Activated CD8-positive, alpha-beta T cell treated with anti-CD3 and anti-CD28 coated beads for 36 hours (primary cell): ENCODE data around the gene RGP1. TPM values are rescaled to one million over a fixed set of nuclear protein-coding genes. Genes with fewer than 3 reads are reported as not detected.
A peak's percentile ranks its signal among the peaks of the same experiment; 100 is the strongest.

Experiments used
- ATAC-seq: fragments of 200-7000 bp; cut with Tn5 transposase; one replicate; pipeline ENCODE4 v1.10.0; 2021; ENCODE audit warnings: mild to moderate bottlenecking, moderate library complexity
- CTCF ChIA-PET: fragments of 350-600 bp; sonication (Branson Sonifier 250); formaldehyde crosslinking; loops from one replicate; lab custom pipeline; 2021; ENCODE audit warnings: antibody characterized with exemption; lab: Charles Lee
- POLR2A ChIA-PET: fragments of 350-600 bp; sonication (Branson Sonifier 250); formaldehyde crosslinking; loops from one replicate; lab custom pipeline; 2021; ENCODE audit warnings: antibody characterized with exemption; lab: Charles Lee
- DNase-seq: peaks from one replicate; pipeline ENCODE4 v3.0.0-alpha.2; 2020
- H3K27ac Mint-ChIP-seq: one replicate; pipeline ENCODE4 v1.8.0; 2021; ENCODE audit warnings: mild to moderate bottlenecking, mixed read lengths
- H3K27me3 Mint-ChIP-seq: one replicate; pipeline ENCODE4 v1.8.0; 2021; ENCODE audit warnings: mixed read lengths
- H3K36me3 Mint-ChIP-seq: one replicate; pipeline ENCODE4 v1.8.0; 2021; ENCODE audit warnings: low read depth, mixed read lengths
- H3K4me1 Mint-ChIP-seq: one replicate; pipeline ENCODE4 v1.8.0; 2021; ENCODE audit warnings: low read depth, mixed read lengths
- H3K4me3 Mint-ChIP-seq: one replicate; pipeline ENCODE4 v1.8.0; 2021; ENCODE audit warnings: mild to moderate bottlenecking, moderate library complexity, mixed read lengths
- H3K9me3 Mint-ChIP-seq: one replicate; pipeline ENCODE4 v1.8.0; 2021; ENCODE audit warnings: mixed read lengths
- CTCF ChIP-seq: fragments of 200-600 bp; IDR thresholded peaks from one replicate; pipeline ENCODE4 v1.8.0; 2022; ENCODE audit warnings: antibody characterized with exemption, mild to moderate bottlenecking
- intact Hi-C: fragments of 100-400 bp; cut with micrococcal nuclease; formaldehyde crosslinking; loops from one replicate; pipeline ENCODE4 v1.10.0; 2022
- total RNA-seq, 2 experiments: library from RNA; stranded (reverse); gene quantifications; one replicate each; pipeline ENCODE4 v1.2.3, GENCODE V29; 2021

RGP1 gene
- total RNA-seq, 2 experiments from 2014 or later = 13.0 to 14.8 TPM

- POLR2A ChIA-PET = no interaction called here
- CTCF ChIA-PET = interaction anchor here (1.7 to 1.9 kb wide), 2 partner anchors 9 to 101 kb away, joined by 7 to 10 read pairs; no protein-coding TSS in a partner anchor
- DNase-seq (no peak), ATAC-seq (no peak)
- TF ChIP-seq CTCF = no peak
- H3K36me3 Mint-ChIP-seq = peaks cover 23% of the 10 kb centered on the region
- no peak overlapping the region for H3K27ac Mint-ChIP-seq
- H3K4me3 Mint-ChIP-seq = no peak overlapping the region
- intact Hi-C loops = no loop called here
- peaks cover under 1% of the 10 kb centered on the region for H3K4me1 Mint-ChIP-seq
- no peaks in the 10 kb centered on the region for H3K27me3 Mint-ChIP-seq
- no peaks in the 10 kb centered on the region for H3K9me3 Mint-ChIP-seq
Observed at GRCh38 chr9:35781066-35781465, 32.0 kb downstream of the RGP1 start.

DNA sequence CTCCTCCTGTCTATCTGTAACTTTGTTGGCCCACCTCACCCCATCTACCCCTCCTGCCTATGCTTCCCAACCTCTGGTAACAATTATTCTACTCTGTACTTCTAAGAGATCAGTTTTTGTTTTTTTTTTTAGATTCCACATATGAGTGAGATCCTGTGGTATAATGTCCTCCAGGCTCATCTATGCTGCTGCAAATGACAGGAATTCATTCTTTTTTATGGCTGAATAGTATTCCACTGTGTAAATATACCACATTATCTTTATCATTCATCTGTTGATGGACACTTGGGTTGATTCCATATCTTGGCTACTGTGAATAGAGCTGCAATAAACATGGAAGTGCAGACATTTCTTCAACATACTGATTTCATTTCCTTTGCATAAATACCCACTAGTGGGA, 34.3 kb downstream of the RGP1 start:
- CTCF ChIA-PET = interaction anchor here (1.0 to 1.7 kb wide), 3 partner anchors 10 to 119 kb away, joined by 3 to 5 read pairs (median 5); no protein-coding TSS in a partner anchor
- POLR2A ChIA-PET = interaction anchor here (0.7 kb wide), 2 partner anchors 11 to 240 kb away, joined by 3 to 4 read pairs; no protein-coding TSS in a partner anchor

GRCh38 chr9:35789541-35789940, 40.5 kb downstream of the RGP1 start:
- ChIA-PET CTCF (interaction anchor here (0.7 to 6.4 kb wide), 43 partner anchors 8 to 282 kb away, joined by 3 to 66 read pairs (median 5); partner anchors contain the start of genes ARHGEF39, FAM221B, HINT2 and MSMP), POLR2A (no interaction called here)
- Mint-ChIP-seq H3K4me3 (no peak overlapping the region), H3K9me3 (no peaks in the 10 kb centered on the region), H3K36me3 (peaks cover 18% of the 10 kb centered on the region), H3K27me3 (no peaks in the 10 kb centered on the region), H3K27ac (no peak overlapping the region), H3K4me1 (peaks cover 7% of the 10 kb centered on the region)
- TF ChIP-seq CTCF = no peak
- intact Hi-C loops = no loop called here
- DNase-seq (no peak), ATAC-seq (no peak)

More for the DNA sequence above, 34.3 kb downstream of the RGP1 start:
- no peaks in the 10 kb centered on the region for H3K27me3 Mint-ChIP-seq
- ATAC-seq (no peak), DNase-seq (no peak)
- peaks cover 3% of the 10 kb centered on the region for H3K4me1 Mint-ChIP-seq
- no peak overlapping the region for H3K4me3 Mint-ChIP-seq
- TF ChIP-seq CTCF = no peak
- no peaks in the 10 kb centered on the region for H3K9me3 Mint-ChIP-seq
- no peak overlapping the region for H3K27ac Mint-ChIP-seq
- intact Hi-C loops = no loop called here
- H3K36me3 Mint-ChIP-seq = peaks cover 31% of the 10 kb centered on the region

DNA sequence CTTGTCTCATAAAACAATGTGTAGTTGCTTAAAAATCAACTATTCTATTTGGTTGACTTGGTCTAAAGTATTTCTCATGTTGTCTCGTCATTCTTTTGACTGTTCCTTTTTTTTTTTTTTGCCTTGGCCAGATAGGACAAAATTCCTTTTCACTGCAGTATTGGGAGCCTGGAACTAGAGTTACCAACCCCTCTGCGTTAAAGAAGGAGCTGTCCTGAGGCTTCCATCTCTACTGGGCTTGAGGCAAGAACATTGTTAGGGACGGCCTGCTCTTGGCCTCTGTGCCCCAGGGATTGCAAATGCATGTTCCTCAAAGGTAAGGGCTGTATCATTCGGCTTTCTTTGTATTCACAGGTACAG, 40.9 kb downstream of the RGP1 start:
- DNase-seq = no peak
- ChIA-PET POLR2A (no interaction called here), CTCF (interaction anchor here (0.7 to 6.4 kb wide), 45 partner anchors 8 to 281 kb away, joined by 3 to 66 read pairs (median 5); partner anchors contain the start of genes ARHGEF39, FAM221B, HINT2 and MSMP)
- Mint-ChIP-seq H3K27ac (no peak overlapping the region), H3K27me3 (no peaks in the 10 kb centered on the region), H3K9me3 (no peaks in the 10 kb centered on the region), H3K4me1 (peaks cover 8% of the 10 kb centered on the region), H3K36me3 (peaks cover 18% of the 10 kb centered on the region), H3K4me3 (no peak overlapping the region)
- TF ChIP-seq CTCF = no peak
- peak; percentile 16 for ATAC-seq
- intact Hi-C loops = loop anchor here (2.0 kb wide), 2 partner anchors 37 to 93 kb away; no protein-coding TSS in a partner anchor
